Upper lobe of left lung (tissue), 6 donors: ENCODE results near the gene NCAM2. TPM values are rescaled to one million over a fixed set of nuclear protein-coding genes. Genes with fewer than 3 reads are reported as not detected.
A peak's percentile ranks its signal among the peaks of the same experiment; 100 is the strongest.

ENCODE experiments used
- ATAC-seq, 2 donors: fragments of 200-7000 bp; cut with Tn5 transposase; one replicate each; pipeline ENCODE4 v1.9.1; 2022; ENCODE audit warnings: mild to moderate bottlenecking in 2 of 2, moderate library complexity in 2 of 2; ENCODE audit not compliant: low FRiP score in 2 of 2
- DNase-seq, 2 donors: peaks; one replicate each; pipeline ENCODE4 v3.0.0-alpha.2; 2019 to 2020
- H3K27ac ChIP-seq, 4 donors: fragments of 200-600 bp; sonication (generic); one replicate each; pipeline ENCODE4 v1.5.1; 2016 to 2019
- H3K27me3 ChIP-seq, 4 donors: fragments of 200-600 bp; sonication (generic); one replicate each; pipeline ENCODE4 v1.5.1; 2017 to 2019
- H3K36me3 ChIP-seq, 4 donors: fragments of 200-600 bp; sonication (generic); one replicate each; pipeline ENCODE4 v1.5.1; 2016 to 2019
- H3K4me1 ChIP-seq, 4 donors: fragments of 200-600 bp; sonication (generic); one replicate each; pipeline ENCODE4 v1.5.1; 2018 to 2019
- H3K4me3 ChIP-seq, 4 donors: fragments of 200-600 bp; sonication (generic); one replicate each; pipeline ENCODE4 v1.5.1; 2017 to 2019; ENCODE audit warnings: mild to moderate bottlenecking in 2 of 4, moderate library complexity in 1 of 4
- H3K9me3 ChIP-seq, 4 donors: fragments of 200-600 bp; sonication (generic); one replicate each; pipeline ENCODE4 v1.5.1; 2018 to 2019
- EP300 ChIP-seq, 4 donors: sonication (generic); formaldehyde crosslinking; IDR thresholded peaks; one replicate each; pipeline ENCODE4 v1.5.1; 2017; ENCODE audit warnings: antibody characterized with exemption in 4 of 4, control low read depth in 2 of 4
- POLR2A ChIP-seq, 4 donors: fragments of 450-650 bp; IDR thresholded peaks; one replicate each; pipeline ENCODE4 v1.5.1; 2016 to 2017; ENCODE audit warnings: antibody characterized with exemption in 4 of 4, mild to moderate bottlenecking in 2 of 4
- POLR2AphosphoS5 ChIP-seq, 2 donors: sonication (generic); formaldehyde crosslinking; IDR thresholded peaks; one replicate each; pipeline ENCODE4 v1.5.1; 2017; ENCODE audit warnings: antibody characterized with exemption in 2 of 2
- WGBS, 2 donors: methylation state at CpG; one replicate each; pipeline ENCODE4 v1.1.5; 2017 to 2018; 5-methylcytosine and 5-hydroxymethylcytosine counted together
- total RNA-seq, 6 donors: library from RNA; depleted of rRNA in 4 of 6; stranded (reverse); fragments of >200 nt in 4 of 6; gene quantifications; one replicate each; pipeline versions ENCODE4 v1.1.0 to v1.2.1, GENCODE V29; 2016 to 2021
- TF ChIP-seq, protein P1 (sequence below), 6 experiments: fragments of 450-650 bp in 4 of 6; fragments of 200-600 bp in 2 of 6; sonication (generic) in 2 of 6; IDR thresholded peaks; one replicate each; pipeline ENCODE4 v1.5.1; 2016 to 2019; ENCODE audit warnings: antibody characterized with exemption in 6 of 6
- donor health status: DM: no; HTN: no; CAD: no; lungs with moderate emphysema.
- donor health status: DM: no; HTN: yes; CAD: no; lungs with severe emphysema.

Gene NCAM2
- 1 to 10 TPM; 2.0 to 8.6 (median 2.9) TPM for total RNA-seq

DNA sequence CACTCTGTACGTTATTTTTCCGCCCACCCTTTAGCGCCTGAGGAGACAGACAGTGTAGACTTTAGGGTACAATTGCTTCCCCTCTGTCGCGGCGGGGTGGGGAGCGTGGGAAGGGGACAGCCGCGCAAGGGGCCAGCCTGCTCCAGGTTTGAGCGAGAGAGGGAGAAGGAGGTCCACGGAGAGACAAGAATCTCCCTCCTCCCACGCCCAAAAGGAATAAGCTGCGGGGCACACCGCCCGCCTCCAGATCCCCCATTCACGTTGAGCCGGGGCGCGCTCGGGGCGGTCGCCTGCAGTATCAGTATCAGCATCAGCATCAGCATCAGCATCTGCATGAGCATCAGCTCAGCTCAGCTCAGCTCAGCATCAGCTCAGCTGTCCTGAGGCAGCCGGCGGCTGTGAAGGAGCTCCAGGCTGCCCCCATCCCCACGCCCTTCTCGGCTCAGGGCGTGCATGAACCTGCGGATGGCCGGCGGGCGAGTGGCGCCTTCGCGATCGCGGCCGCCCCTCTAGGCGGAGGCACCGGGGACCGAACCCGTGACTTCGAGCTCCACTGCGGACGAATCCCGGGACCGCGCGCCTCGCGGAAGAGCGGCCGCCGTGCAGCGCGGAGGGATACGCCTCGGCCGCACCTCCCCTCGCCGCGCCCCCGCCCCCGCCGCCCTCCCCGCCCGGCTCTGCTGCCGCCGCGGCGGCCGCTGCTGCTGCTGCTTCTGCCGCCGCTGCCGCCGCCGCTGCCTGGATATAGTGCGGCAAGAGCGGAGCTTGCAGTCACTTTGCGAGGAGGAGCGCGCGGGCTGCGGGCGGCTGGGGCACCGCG lies at the start of gene NCAM2:
Gene NCAM2, plus strand, starts transcription at position 774 of the 820 bp plus-strand sequence.
- DNase-seq (peak; percentile 56 to 95), ATAC-seq (peak; percentile 81 to 93)
- peaks cover 11 to 25% (median 14%) of the 10 kb centered on the region in 4 donors for H3K4me1 ChIP-seq
- peak within 1 kb of the TSS; percentile 28 to 57 (median 50) for H3K4me3 ChIP-seq
- H3K36me3 ChIP-seq, result no peaks in the 10 kb centered on the region
- peaks cover 0 to 5% (median 5%) of the 10 kb centered on the region in 4 donors for H3K27me3 ChIP-seq
- peak within 1 kb of the TSS in 1 of 4 donors; percentile 49 for H3K27ac ChIP-seq
- no peaks in the 10 kb centered on the region for H3K9me3 ChIP-seq
- TF ChIP-seq EP300 (IDR thresholded peaks at IDR 0.05), result no peak
- TF ChIP-seq POLR2A (IDR thresholded peaks at IDR 0.05), result peak in 1 of 4 donors; percentile 49
- peak in 1 of 2 donors; percentile 40 for TF ChIP-seq POLR2AphosphoS5 (IDR thresholded peaks at IDR 0.05)
- TF ChIP-seq, protein P1, sequence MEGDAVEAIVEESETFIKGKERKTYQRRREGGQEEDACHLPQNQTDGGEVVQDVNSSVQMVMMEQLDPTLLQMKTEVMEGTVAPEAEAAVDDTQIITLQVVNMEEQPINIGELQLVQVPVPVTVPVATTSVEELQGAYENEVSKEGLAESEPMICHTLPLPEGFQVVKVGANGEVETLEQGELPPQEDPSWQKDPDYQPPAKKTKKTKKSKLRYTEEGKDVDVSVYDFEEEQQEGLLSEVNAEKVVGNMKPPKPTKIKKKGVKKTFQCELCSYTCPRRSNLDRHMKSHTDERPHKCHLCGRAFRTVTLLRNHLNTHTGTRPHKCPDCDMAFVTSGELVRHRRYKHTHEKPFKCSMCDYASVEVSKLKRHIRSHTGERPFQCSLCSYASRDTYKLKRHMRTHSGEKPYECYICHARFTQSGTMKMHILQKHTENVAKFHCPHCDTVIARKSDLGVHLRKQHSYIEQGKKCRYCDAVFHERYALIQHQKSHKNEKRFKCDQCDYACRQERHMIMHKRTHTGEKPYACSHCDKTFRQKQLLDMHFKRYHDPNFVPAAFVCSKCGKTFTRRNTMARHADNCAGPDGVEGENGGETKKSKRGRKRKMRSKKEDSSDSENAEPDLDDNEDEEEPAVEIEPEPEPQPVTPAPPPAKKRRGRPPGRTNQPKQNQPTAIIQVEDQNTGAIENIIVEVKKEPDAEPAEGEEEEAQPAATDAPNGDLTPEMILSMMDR (IDR thresholded peaks at IDR 0.05), result no peak
- WGBS, 2 donors, result 2 to 5% methylated on average over 6 to 47 of the region's 86 CpGs

DNA sequence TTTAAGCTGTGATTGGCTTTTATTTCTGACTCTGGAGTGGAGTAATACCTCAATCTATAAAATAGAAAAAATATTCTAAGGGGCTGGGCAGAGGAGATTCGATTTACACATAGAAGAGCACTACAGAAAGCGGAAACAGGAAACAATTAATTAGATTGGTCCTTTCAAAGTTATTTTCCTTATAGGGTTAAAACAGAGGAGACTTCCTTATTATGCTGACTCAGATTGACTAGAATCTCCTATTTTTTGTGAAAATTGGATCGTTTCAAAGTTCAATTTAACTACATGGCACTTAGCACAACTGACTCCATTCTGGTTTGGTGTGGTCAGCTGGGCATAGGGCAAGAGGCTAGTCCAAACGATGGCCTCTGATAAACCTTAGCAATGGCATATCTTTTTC lies 48.3 kb upstream of the NCAM2 start:
- H3K4me3 ChIP-seq, result no peak overlapping the region
- ATAC-seq (no peak), DNase-seq (no peak)
- H3K9me3 ChIP-seq, result no peaks in the 10 kb centered on the region
- no peaks in the 10 kb centered on the region for H3K36me3 ChIP-seq
- WGBS, 2 donors, result 40 to 48% methylated on average over 4 of the region's 4 CpGs
- no peak overlapping the region for H3K27ac ChIP-seq
- no peaks in the 10 kb centered on the region for H3K4me1 ChIP-seq
- TF ChIP-seq, protein P1 (IDR thresholded peaks at IDR 0.05), result no peak
- no peak for TF ChIP-seq POLR2AphosphoS5 (IDR thresholded peaks at IDR 0.05)
- no peak for TF ChIP-seq EP300 (IDR thresholded peaks at IDR 0.05)
- no peak for TF ChIP-seq POLR2A (IDR thresholded peaks at IDR 0.05)
- H3K27me3 ChIP-seq, result no peaks in the 10 kb centered on the region

DNA sequence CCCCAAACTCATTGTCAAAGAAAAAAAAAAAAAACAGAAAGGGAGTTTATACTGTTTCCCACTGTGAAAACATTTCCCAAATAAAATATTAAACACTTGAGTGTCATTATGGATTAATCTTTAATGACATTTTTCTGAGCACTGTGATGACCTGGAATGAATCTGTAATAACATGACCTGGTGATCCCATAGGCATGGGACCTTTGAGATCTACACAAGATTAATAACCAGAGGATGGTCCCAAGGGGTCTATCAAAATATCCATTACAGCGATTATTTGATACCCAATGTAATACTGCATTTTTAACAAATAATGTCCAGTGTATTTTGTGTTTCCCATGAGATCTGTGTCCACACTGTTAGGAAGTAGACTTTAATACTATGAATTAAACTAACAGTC lies 32.4 kb upstream of the NCAM2 start:
- TF ChIP-seq, protein P1 (IDR thresholded peaks at IDR 0.05), result no peak
- no peak overlapping the region for H3K27ac ChIP-seq
- H3K4me1 ChIP-seq, result no peaks in the 10 kb centered on the region
- no peaks in the 10 kb centered on the region for H3K27me3 ChIP-seq
- ATAC-seq, result no peak
- DNase-seq, result no peak
- H3K9me3 ChIP-seq, result no peaks in the 10 kb centered on the region
- 88 to 97% methylated on average over 1 of the region's 1 CpG for WGBS, 2 donors
- no peaks in the 10 kb centered on the region for H3K36me3 ChIP-seq
- no peak overlapping the region for H3K4me3 ChIP-seq

DNA sequence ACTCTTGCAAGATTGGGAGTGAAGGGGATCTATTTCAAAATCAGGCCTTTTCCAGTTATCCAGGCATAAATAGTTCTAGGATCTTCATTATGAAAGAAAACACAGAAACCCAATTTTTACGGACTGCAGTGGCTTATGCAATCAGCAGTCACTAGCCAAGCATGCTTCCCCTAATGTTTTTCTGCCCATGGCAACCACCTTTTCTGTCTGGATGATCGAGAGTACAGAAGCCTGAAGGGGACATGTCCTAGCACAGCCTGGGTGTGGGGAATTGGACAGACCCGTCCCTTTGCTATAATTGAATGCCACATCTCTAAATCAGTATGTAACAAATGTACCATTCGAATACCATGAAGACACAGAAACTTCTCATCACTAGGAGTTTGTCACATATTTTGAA lies 29.8 kb upstream of the NCAM2 start:
- Histone ChIP-seq H3K4me3 (no peak overlapping the region), H3K27ac (no peak overlapping the region), H3K36me3 (no peaks in the 10 kb centered on the region), H3K4me1 (no peaks in the 10 kb centered on the region), H3K27me3 (no peaks in the 10 kb centered on the region), H3K9me3 (no peaks in the 10 kb centered on the region)
- WGBS, 2 donors, result 62 to 84% methylated on average over 4 of the region's 4 CpGs
- DNase-seq, result no peak
- no peak for ATAC-seq
- TF ChIP-seq POLR2A (IDR thresholded peaks at IDR 0.05) (no peak), EP300 (IDR thresholded peaks at IDR 0.05) (no peak), POLR2AphosphoS5 (IDR thresholded peaks at IDR 0.05) (no peak)
- TF ChIP-seq, protein P1 (IDR thresholded peaks at IDR 0.05), result no peak

DNA sequence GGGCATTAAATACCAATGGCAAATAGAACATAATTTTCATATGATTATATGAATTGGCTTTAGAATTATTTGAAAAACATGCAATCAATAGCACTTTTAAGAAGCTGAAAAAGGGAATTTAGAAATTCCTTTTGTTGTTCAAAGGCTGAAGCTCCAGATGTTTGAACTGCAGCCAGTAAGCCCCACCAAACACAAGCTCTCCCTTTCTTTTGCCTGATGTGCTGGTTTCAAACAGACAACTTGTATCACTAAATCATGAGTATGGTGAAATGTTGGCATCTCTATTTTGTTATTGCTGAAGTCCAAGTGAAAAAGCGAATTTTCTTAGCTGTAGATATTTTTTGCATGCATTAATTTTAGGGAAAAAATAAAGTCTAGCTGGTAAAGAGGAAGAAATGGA lies 27.5 kb upstream of the NCAM2 start:
- Histone ChIP-seq H3K9me3 (no peaks in the 10 kb centered on the region), H3K4me1 (no peaks in the 10 kb centered on the region), H3K36me3 (no peaks in the 10 kb centered on the region), H3K27ac (no peak overlapping the region), H3K27me3 (no peaks in the 10 kb centered on the region), H3K4me3 (no peak overlapping the region)
- no peak for TF ChIP-seq EP300 (IDR thresholded peaks at IDR 0.05)
- no peak for TF ChIP-seq POLR2A (IDR thresholded peaks at IDR 0.05)
- TF ChIP-seq, protein P1 (IDR thresholded peaks at IDR 0.05), result no peak
- no peak for TF ChIP-seq POLR2AphosphoS5 (IDR thresholded peaks at IDR 0.05)
- WGBS, 2 donors, result 8 to 19% methylated on average over 1 of the region's 1 CpG
- ATAC-seq, result no peak
- no peak for DNase-seq
